GM19193 (cell line): Measurements from ENCODE around the gene CSPG5.

ENCODE experiments used
- POLR2A ChIP-seq: IDR thresholded peaks from 4 replicates; pipeline ENCODE4 v1.6.1; 2011; ENCODE audit not compliant: insufficient read depth, insufficient read length; ENCODE audit errors: extremely low read depth

The CSPG5 gene

DNA sequence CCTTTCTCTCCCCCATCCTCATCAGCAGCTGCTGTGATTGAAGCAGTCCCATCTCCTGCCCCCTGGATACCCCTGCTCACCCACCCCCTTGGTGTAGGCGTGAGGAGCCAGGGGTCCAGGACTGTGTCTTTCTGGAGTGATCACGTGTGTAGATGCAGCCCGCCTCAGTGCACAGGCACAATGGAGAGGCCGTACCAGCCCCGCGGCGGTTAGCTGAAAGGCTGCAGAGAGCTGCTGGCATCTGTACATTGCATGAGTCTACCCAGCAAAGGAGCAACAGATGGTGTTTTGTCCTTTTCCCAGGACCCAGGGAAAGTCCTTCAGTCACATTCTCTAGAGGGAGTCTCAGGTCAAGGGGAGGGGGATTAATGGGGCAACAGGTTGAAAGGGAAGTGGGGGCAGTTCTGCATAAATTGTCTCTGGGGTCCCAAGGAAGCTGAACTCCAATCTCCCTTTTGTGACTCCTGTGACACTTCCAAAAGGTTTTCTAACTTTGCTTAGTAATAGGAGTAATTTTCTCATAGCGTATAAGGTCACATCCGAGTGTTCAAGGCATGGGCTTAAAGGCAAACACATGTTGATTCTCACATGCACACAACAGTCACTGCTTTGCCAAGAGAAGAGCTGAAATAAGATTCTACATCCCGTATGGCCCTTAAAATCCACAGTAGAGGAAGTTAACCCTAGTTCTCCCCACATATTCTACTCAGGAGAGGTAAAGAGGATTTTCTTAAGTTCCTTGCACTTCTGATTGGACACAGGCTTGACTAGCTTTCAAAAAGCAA lies 7.1 kb downstream of the CSPG5 start:
- no peak for TF ChIP-seq POLR2A

DNA sequence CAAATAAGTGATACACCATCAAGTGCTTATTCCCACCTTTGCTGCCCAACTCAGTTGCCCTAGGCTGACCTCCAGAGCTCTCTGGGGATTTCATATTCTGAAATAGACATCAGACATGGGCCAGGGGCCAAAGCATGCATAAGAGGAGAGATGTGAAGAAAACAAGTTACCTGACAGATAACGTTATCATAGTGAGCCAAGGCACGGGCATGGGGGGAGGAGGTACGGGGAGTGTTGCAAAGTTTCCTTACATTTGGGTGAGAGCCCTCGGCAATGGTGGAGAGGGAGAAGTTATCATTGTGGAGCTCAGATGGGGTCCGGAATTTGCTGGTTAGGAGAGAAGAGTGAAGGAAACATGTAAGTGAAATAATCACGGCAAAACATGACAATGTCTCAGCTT lies 9.8 kb downstream of the CSPG5 start:
- no peak for TF ChIP-seq POLR2A

DNA sequence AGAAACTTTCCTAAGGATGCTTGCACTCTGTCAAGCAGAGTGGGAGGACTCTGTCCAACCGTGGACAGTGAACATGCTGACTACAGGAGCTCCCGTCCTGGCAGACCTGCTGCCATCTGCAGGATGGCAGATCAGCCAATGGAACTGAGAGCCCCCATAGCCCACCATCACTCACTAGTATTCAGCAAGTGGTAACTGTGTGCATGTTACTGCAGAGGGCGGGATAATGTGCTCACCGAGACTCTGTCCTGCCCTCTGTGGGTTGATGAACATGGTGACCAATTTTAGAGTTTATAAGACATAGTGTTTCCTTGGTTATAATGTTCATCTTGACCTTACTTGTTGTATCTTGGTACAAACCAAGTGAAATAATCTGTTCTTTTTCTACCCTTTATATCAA lies 11.5 kb downstream of the CSPG5 start:
- TF ChIP-seq POLR2A, result no peak

DNA sequence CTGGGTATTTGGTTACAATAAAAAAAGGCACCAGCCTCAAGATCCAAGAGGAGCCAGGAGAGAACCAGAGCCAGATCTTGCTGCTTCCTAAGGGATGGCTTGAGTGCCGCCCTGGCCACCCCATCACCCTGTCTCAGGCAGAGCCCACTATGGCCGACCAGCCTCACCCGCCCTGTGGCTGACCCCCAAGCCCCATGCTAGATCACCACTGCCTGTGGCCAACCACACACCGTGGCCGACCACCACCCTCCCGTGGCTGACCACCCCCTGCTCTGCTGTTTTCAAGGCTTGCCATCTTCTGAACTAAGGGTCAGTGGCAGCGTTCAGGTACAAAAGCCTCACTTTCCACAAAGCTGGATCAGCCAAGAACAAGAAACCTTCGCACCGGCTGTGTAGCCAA lies 12.0 kb downstream of the CSPG5 start:
- no peak for TF ChIP-seq POLR2A

DNA sequence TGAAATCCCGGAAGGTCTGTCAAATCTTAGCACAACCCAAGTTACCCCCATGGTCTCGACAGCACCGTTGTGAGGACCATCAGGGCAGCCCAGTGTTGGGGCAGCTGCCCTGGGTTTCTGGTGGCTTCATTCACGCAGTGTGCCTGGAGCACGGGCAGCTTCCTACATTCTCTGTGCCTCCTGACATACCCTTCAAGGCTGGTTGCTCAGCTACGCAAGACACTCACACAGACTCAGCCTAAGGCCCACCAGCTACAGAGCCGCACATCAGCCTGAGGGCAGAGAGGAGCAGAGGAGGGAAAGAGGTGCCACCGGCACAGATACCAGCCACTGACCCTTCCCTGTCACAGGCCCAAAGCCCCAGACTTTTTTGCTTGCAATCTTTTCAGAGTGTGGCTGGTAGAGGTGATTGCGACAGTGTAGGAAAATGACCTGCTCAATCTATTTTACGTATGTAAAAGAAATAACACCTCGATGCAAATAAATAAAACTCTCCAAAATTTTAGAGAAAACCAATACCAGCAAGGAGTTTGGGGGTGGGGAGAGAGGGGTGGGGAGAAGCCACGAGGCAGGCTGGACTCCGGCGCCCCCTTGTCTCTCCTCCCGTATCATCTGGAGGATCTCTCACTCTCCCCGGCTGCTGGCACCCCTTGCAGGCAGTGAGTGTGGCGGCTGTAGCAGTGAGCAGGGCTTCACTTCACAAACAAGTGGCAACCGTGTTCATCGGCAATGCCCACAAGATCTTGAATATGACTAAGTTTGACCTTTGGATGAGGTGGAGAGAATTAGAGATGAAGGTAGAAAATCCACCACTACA lies 12.7 kb downstream of the CSPG5 start:
- no peak for TF ChIP-seq POLR2A

- TF ChIP-seq POLR2A, result no peak
These were observed 22.3 kb downstream of the CSPG5 start for GRCh38 chr3:47556351-47556750.

DNA sequence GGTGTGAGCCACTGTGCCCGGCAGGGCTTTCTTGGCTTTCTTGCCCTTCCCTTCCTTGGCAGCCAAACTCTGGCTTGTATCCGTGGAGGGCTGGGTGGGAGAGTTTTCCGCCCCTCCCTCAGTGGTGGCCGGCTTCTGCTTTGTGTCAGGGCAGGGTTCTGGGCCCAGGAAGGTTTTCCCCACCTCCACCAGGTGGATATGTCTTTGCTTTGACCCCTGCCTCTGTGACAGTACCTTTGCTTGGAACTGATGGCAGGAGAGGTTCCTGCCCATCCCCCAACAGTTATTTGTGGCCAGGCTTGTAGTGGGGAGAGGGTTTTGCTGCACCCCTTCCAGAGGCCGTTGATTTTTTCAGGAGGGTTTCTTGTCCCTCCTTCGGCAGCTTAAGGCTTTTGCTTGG lies 24.3 kb downstream of the CSPG5 start:
- no peak for TF ChIP-seq POLR2A

DNA sequence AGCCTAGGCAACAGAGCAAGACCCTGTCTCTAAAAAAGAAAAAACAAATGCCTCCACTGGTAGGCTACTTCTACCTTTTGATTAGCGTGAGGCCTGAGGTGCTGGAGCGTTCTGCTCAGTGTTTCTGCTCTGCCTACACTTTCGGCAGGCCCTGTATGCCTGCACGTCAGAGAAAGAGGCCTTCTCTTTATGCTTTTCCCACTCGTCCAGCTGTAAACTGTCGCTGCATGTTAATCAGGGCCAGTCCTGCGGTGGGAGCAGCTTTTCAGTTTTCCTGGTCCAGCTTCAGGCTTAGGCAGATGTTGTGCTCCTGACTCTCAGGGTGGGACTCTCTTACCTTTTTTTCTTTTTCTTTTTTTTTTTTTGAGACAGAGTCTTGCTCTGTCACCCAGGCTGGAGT lies 25.3 kb downstream of the CSPG5 start:
- no peak for TF ChIP-seq POLR2A

- no peak for TF ChIP-seq POLR2A
These were observed 36.0 kb downstream of the CSPG5 start for GRCh38 chr3:47542471-47543173.

GRCh38 chr3:47541583-47542108 lies 37.0 kb downstream of the CSPG5 start:
- TF ChIP-seq POLR2A, result no peak

DNA sequence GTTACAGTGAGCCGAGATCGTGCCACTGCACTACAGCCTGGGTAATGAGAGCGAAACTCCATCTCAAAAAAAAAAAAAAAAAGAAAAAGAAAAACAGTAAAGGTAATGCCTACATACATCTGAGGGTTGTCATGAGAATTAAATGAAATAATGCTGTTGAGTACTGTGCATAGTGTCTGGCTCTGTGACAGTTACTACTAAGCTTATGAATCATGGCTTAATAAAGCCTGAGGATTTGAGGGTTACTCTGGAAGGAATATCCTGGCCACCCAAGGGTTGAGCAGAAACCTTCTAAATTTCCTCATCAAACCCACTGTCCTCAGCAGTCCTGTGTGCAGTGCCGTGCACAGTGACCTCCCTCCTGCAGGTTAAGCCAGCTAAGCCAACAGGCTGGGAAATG lies 38.4 kb downstream of the CSPG5 start:
- TF ChIP-seq POLR2A, result no peak

- TF ChIP-seq POLR2A, result no peak
These were observed 41.7 kb downstream of the CSPG5 start for GRCh38 chr3:47536967-47537366.

GRCh38 chr3:47536221-47536891 lies 42.3 kb downstream of the CSPG5 start:
- no peak for TF ChIP-seq POLR2A

DNA sequence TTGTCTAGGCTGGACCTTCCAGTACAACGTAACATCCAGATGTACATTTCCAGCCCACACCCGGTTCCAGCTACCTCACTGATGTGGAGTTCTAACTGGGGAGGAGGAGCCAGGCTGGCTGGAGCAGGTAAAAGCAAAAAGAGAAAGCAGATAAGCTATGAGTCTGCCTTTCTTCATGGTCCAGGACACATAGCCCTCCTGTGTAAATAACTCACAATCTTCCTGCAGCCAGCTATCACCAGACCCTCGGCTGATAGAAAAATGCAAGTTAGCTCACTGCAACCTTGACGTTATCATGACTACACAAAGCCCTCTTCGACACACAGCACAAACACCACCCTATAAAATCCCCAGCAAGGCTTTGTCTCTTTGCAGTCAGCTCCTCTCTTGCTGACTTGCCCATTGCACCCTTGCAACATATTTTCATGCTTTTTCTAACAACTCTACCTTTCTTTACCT lies 44.6 kb downstream of the CSPG5 start:
- TF ChIP-seq POLR2A, result no peak

- TF ChIP-seq POLR2A, result no peak
These were observed 45.2 kb downstream of the CSPG5 start for GRCh38 chr3:47533481-47533880.
